IMR-90 (cell line): Measurements from ENCODE around the gene INSR. TPM values are rescaled to one million over a fixed set of nuclear protein-coding genes. Genes with fewer than 3 reads are reported as not detected.

ENCODE experiments used
- ATAC-seq: fragments of 200-7000 bp; cut with Tn5 transposase; 2 replicates; pipeline ENCODE4 v1.9.1; 2020; ENCODE audit warnings: low read depth, mild to moderate bottlenecking, moderate library complexity
- BruUV-seq: library from RNA; stranded (reverse); fragments of 400-500 nt; replicated peaks from 2 replicates; lab custom pipeline; 2021; lab: Mats Ljungman, UMichigan
- CTCF ChIA-PET: fragments of 300-600 bp; formaldehyde crosslinking; extraction: SDS; loops from one replicate; lab custom pipeline; 2021; ENCODE audit warnings: antibody characterized with exemption; lab: Yijun Ruan, JAX
- POLR2A ChIA-PET: fragments of 300-600 bp; sonication (Branson Sonifier 250); formaldehyde crosslinking; loops from one replicate; lab custom pipeline; 2022; ENCODE audit warnings: antibody characterized with exemption; ENCODE audit not compliant: unreplicated experiment; lab: Charles Lee
- DNase-seq: peaks from one replicate; pipeline ENCODE4 v3.0.0; 2013
- H2AFZ ChIP-seq: replicated peaks from 2 replicates; pipeline ENCODE3; 2013; ENCODE audit warnings: low read length, mild to moderate bottlenecking; ENCODE audit not compliant: poor library complexity
- H2AK5ac ChIP-seq: 2 replicates; pipeline ENCODE4 v1.6.1; 2013; ENCODE audit warnings: low read depth, low read length, inconsistent platforms
- H2AK9ac ChIP-seq: replicated peaks from 2 replicates; pipeline ENCODE3; 2013; ENCODE audit warnings: mild to moderate bottlenecking, low read depth, low read length, moderate library complexity; ENCODE audit not compliant: poor library complexity
- H2BK120ac ChIP-seq: 2 replicates; pipeline ENCODE4 v1.6.1; 2013; ENCODE audit warnings: low read depth, low read length, inconsistent platforms
- H2BK15ac ChIP-seq: 3 replicates; pipeline ENCODE4 v1.6.1; 2013; ENCODE audit warnings: low read depth, low read length, inconsistent platforms
- H2BK20ac ChIP-seq: 2 replicates; pipeline ENCODE4 v1.6.1; 2013; ENCODE audit warnings: low read depth, mild to moderate bottlenecking, inconsistent platforms, low read length, moderate library complexity
- H2BK5ac ChIP-seq: 2 replicates; pipeline ENCODE4 v1.6.1; 2013; ENCODE audit warnings: mild to moderate bottlenecking, low read depth, low read length, inconsistent platforms; ENCODE audit not compliant: poor library complexity, severe bottlenecking
- H3K14ac ChIP-seq: replicated peaks from 2 replicates; pipeline ENCODE4 v1.6.1; 2013; ENCODE audit warnings: low read depth, low read length, inconsistent platforms
- H3K18ac ChIP-seq: 2 replicates; pipeline ENCODE4 v1.6.1; 2013; ENCODE audit warnings: low read depth, low read length, control low read depth
- H3K23ac ChIP-seq: 2 replicates; pipeline ENCODE4 v1.6.1; 2013; ENCODE audit warnings: low read depth, low read length, inconsistent platforms
- H3K27ac ChIP-seq: 2 replicates; pipeline ENCODE4 v1.5.1; 2013; ENCODE audit warnings: mild to moderate bottlenecking, control low read depth, low read length; ENCODE audit not compliant: insufficient read depth
- H3K27me3 ChIP-seq: 2 replicates; pipeline ENCODE4 v1.6.1; 2013; ENCODE audit warnings: low read length; ENCODE audit not compliant: control insufficient read depth, insufficient read depth
- H3K36me3 ChIP-seq: 2 replicates; pipeline ENCODE4 v1.6.1; 2013; ENCODE audit warnings: low read length, mixed read lengths; ENCODE audit not compliant: control insufficient read depth, insufficient read depth
- H3K4ac ChIP-seq: 2 replicates; pipeline ENCODE4 v1.6.1; 2013; ENCODE audit warnings: low read depth, low read length, inconsistent platforms
- H3K4me1 ChIP-seq: 2 replicates; pipeline ENCODE4 v1.6.1; 2013; ENCODE audit warnings: low read length, mixed read lengths; ENCODE audit not compliant: control insufficient read depth, insufficient read depth
- H3K4me2 ChIP-seq: 2 replicates; pipeline ENCODE4 v1.6.1; 2013; ENCODE audit warnings: low read depth, mild to moderate bottlenecking, control low read depth, low read length, moderate library complexity
- H3K4me3 ChIP-seq: 2 replicates; pipeline ENCODE4 v1.5.1; 2013; ENCODE audit warnings: low read depth, mild to moderate bottlenecking, control low read depth, low read length, moderate library complexity; ENCODE audit not compliant: insufficient read depth
- H3K56ac ChIP-seq: 2 replicates; pipeline ENCODE4 v1.6.1; 2013; ENCODE audit warnings: low read length, inconsistent platforms; ENCODE audit not compliant: insufficient read depth; ENCODE audit errors: extremely low read depth
- H3K79me1 ChIP-seq, 2 experiments: 2 replicates each; pipeline ENCODE4 v1.6.1; 2013; ENCODE audit warnings: low read length in 2 of 2, inconsistent platforms in 1 of 2, low read depth in 1 of 2
- H3K9ac ChIP-seq: 2 replicates; pipeline ENCODE4 v1.6.1; 2013; ENCODE audit warnings: low read depth, low read length, control low read depth
- H3K9me1 ChIP-seq: 2 replicates; pipeline ENCODE4 v1.6.1; 2013; ENCODE audit warnings: low read length, inconsistent platforms; ENCODE audit not compliant: insufficient read depth
- H3K9me3 ChIP-seq: 2 replicates; pipeline ENCODE4 v1.6.1; 2013; ENCODE audit warnings: low read length; ENCODE audit not compliant: control insufficient read depth, insufficient read depth
- H4K20me1 ChIP-seq: 2 replicates; pipeline ENCODE4 v1.6.1; 2013; ENCODE audit warnings: low read length, inconsistent platforms; ENCODE audit not compliant: insufficient read depth
- H4K5ac ChIP-seq: 2 replicates; pipeline ENCODE4 v1.6.1; 2013; ENCODE audit warnings: mild to moderate bottlenecking, low read depth, low read length, control low read depth
- H4K8ac ChIP-seq, 2 experiments: 2 replicates each; pipeline ENCODE4 v1.6.1; 2013; ENCODE audit warnings: low read depth in 2 of 2, low read length in 2 of 2, control low read depth in 1 of 2, inconsistent platforms in 1 of 2
- H4K91ac ChIP-seq: 2 replicates; pipeline ENCODE4 v1.6.1; 2013; ENCODE audit warnings: low read depth, low read length, inconsistent platforms; ENCODE audit not compliant: insufficient read depth
- BHLHE40 ChIP-seq: fragments of 150-350 bp; IDR thresholded peaks from 2 replicates; pipeline ENCODE4 v1.6.1; 2016; ENCODE audit warnings: mild to moderate bottlenecking, low read depth, low read length
- CEBPB ChIP-seq: IDR thresholded peaks from 2 replicates; pipeline ENCODE4 v1.6.1; 2012; ENCODE audit warnings: low read depth, low read length, improper control_type of control experiment
- CHD1 ChIP-seq: IDR thresholded peaks from 2 replicates; pipeline ENCODE4 v1.6.1; 2012; ENCODE audit warnings: low read depth, low read length, improper control_type of control experiment
- ELK1 ChIP-seq: fragments of 150-350 bp; IDR thresholded peaks from 2 replicates; pipeline ENCODE4 v1.6.1; 2016; ENCODE audit warnings: low read depth, mild to moderate bottlenecking, low read length, moderate library complexity, borderline replicate concordance
- FOS ChIP-seq: fragments of 150-350 bp; IDR thresholded peaks from 2 replicates; pipeline ENCODE4 v1.6.1; 2016; ENCODE audit warnings: low read depth, low read length
- MAFK ChIP-seq: IDR thresholded peaks from 2 replicates; pipeline ENCODE4 v1.6.1; 2012; ENCODE audit warnings: low read depth, low read length, improper control_type of control experiment
- MAZ ChIP-seq: IDR thresholded peaks from 2 replicates; pipeline ENCODE4 v1.6.1; 2012; ENCODE audit warnings: low read depth, mild to moderate bottlenecking, low read length, improper control_type of control experiment, moderate library complexity, borderline replicate concordance
- MXI1 ChIP-seq: IDR thresholded peaks from 2 replicates; pipeline ENCODE4 v1.6.1; 2012; ENCODE audit warnings: low read depth, mild to moderate bottlenecking, low read length, moderate library complexity, borderline replicate concordance
- NFE2L2 ChIP-seq: fragments of 150-350 bp; IDR thresholded peaks from 2 replicates; pipeline ENCODE4 v1.6.1; 2016; ENCODE audit warnings: low read depth, mild to moderate bottlenecking, low read length
- POLR2A ChIP-seq: IDR thresholded peaks from 2 replicates; pipeline ENCODE4 v1.6.1; 2012; ENCODE audit warnings: mild to moderate bottlenecking, low read depth, low read length
- RAD21 ChIP-seq: IDR thresholded peaks from 2 replicates; pipeline ENCODE4 v1.6.1; 2012; ENCODE audit warnings: low read length, improper control_type of control experiment
- RCOR1 ChIP-seq: IDR thresholded peaks from 2 replicates; pipeline ENCODE4 v1.6.1; 2012; ENCODE audit warnings: mild to moderate bottlenecking, low read length, improper control_type of control experiment; ENCODE audit not compliant: insufficient replicate concordance
- RFX5 ChIP-seq: IDR thresholded peaks from 2 replicates; pipeline ENCODE4 v1.8.0; 2012; ENCODE audit warnings: low read depth, mild to moderate bottlenecking, low read length, moderate library complexity
- SMC3 ChIP-seq: fragments of 150-350 bp; IDR thresholded peaks from 2 replicates; pipeline ENCODE4 v1.6.1; 2016; ENCODE audit warnings: low read depth, mild to moderate bottlenecking, antibody characterized with exemption, low read length, moderate library complexity
- USF2 ChIP-seq: fragments of 150-350 bp; IDR thresholded peaks from 2 replicates; pipeline ENCODE4 v1.6.1; 2017; ENCODE audit warnings: mild to moderate bottlenecking, antibody characterized with exemption, low read length, low read depth
- WGBS, 2 experiments: methylation state at CpG; one replicate each; pipeline versions ENCODE4 v1.1.5 to v1.1.7; 2013; ENCODE audit warnings: missing lambda C conversion rate in 2 of 2; ENCODE audit not compliant: insufficient read length in 1 of 2; ENCODE audit errors: extremely low coverage in 2 of 2; 5-methylcytosine and 5-hydroxymethylcytosine counted together
- dilution Hi-C: fragments of 300-500 bp; cut with HindIII; formaldehyde crosslinking; loops from one replicate; pipeline ENCODE4 v1.14.3; 2018; ENCODE audit warnings: low sequenced_read_pairs; ENCODE audit not compliant: unreplicated experiment
- in situ Hi-C: fragments of 300-500 bp; cut with MboI; formaldehyde crosslinking; loops from 3 replicates; pipeline ENCODE4 v1.14.3; 2019; ENCODE audit warnings: low sequenced_read_pairs, inconsistent platforms, mixed read lengths
- intact Hi-C: fragments of 100-400 bp; cut with micrococcal nuclease; formaldehyde crosslinking; loops from 2 replicates; pipeline ENCODE4 v1.10.0; 2022
- polyA plus RNA-seq, 3 experiments: library from polyadenylated mRNA; depleted of rRNA; stranded (reverse); fragments of >200 nt; gene quantifications; 2 replicates each; pipeline ENCODE4 v1.2.3, GENCODE V29; 2012; ENCODE audit warnings: low replicate concordance in 1 of 3
- total RNA-seq: library from RNA; depleted of rRNA; stranded (reverse); fragments of >200 nt; gene quantifications from 2 replicates; pipeline ENCODE4 v1.2.3, GENCODE V29; 2012
- TF ChIP-seq, protein P1 (sequence below): conservative IDR thresholded peaks from 2 replicates; pipeline ENCODE4 v1.5.1; 2012; ENCODE audit warnings: mild to moderate bottlenecking, low read depth, low read length, improper control_type of control experiment

Gene INSR
- total and polyA plus RNA-seq, 2 of the 4 experiments (the other 2 are of a cell fraction) = 2.8 to 7.9 TPM

- no peaks in the 10 kb centered on the region for H3K4me1 ChIP-seq
- H2AFZ ChIP-seq = no peak overlapping the region
- POLR2A ChIA-PET = no interaction called here
- no peak overlapping the region for H4K5ac ChIP-seq
- H2BK15ac ChIP-seq = no peak overlapping the region
- no peak overlapping the region for H3K4ac ChIP-seq
- CTCF ChIA-PET = no interaction called here
- no peak overlapping the region for H3K4me2 ChIP-seq
- no peak overlapping the region for H3K4me3 ChIP-seq
- H2BK120ac ChIP-seq = no peak overlapping the region
- no peak overlapping the region for H3K9ac ChIP-seq
- H3K79me1 ChIP-seq = no peaks in the 10 kb centered on the region; a peak in 1 of 4 replicates
- H3K9me1 ChIP-seq = no peaks in the 10 kb centered on the region; the same call in 1 of the 2 replicates
- H4K20me1 ChIP-seq = no peaks in the 10 kb centered on the region
- no peak overlapping the region for H3K14ac ChIP-seq
- no peak overlapping the region for H3K27ac ChIP-seq
- H3K9me3 ChIP-seq = no peaks in the 10 kb centered on the region
- no peak overlapping the region for H3K56ac ChIP-seq
- 94% methylated on average over 5 of the region's 9 CpGs; no CpG with 5 or more reads in 1 of the 2 experiments for whole genome bisulfite sequencing, 2 experiments
- no peak overlapping the region for H4K91ac ChIP-seq
- H3K36me3 ChIP-seq = no peaks in the 10 kb centered on the region
- intact Hi-C loops = no loop called here
- no peak for DNase-seq
- H3K27me3 ChIP-seq = 0 out of 2 replicates have a peak, but pooled peaks cover 3% of the 10 kb centered on the region
- no TSS peak for BruUV-seq
- no peak overlapping the region for H4K8ac ChIP-seq
- H3K23ac ChIP-seq = no peak overlapping the region
- dilution Hi-C loops = no loop called here
- H2AK5ac ChIP-seq = no peak overlapping the region
- H2BK5ac ChIP-seq = no peak overlapping the region
- ATAC-seq = no peak
- in situ Hi-C loops = no loop called here
- H2BK20ac ChIP-seq = no peak overlapping the region
- no peak overlapping the region for H3K18ac ChIP-seq
- no peak overlapping the region for H2AK9ac ChIP-seq
- TF ChIP-seq SMC3 (no peak), ELK1 (no peak), POLR2A (no peak), MXI1 (no peak), NFE2L2 (no peak), MAZ (no peak), CEBPB (no peak), MAFK (no peak), RFX5 (no peak), USF2 (no peak), CHD1 (no peak), RCOR1 (no peak), BHLHE40 (no peak), RAD21 (no peak), FOS (no peak)
- TF ChIP-seq, protein P1, sequence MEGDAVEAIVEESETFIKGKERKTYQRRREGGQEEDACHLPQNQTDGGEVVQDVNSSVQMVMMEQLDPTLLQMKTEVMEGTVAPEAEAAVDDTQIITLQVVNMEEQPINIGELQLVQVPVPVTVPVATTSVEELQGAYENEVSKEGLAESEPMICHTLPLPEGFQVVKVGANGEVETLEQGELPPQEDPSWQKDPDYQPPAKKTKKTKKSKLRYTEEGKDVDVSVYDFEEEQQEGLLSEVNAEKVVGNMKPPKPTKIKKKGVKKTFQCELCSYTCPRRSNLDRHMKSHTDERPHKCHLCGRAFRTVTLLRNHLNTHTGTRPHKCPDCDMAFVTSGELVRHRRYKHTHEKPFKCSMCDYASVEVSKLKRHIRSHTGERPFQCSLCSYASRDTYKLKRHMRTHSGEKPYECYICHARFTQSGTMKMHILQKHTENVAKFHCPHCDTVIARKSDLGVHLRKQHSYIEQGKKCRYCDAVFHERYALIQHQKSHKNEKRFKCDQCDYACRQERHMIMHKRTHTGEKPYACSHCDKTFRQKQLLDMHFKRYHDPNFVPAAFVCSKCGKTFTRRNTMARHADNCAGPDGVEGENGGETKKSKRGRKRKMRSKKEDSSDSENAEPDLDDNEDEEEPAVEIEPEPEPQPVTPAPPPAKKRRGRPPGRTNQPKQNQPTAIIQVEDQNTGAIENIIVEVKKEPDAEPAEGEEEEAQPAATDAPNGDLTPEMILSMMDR = no peak
Observed at GRCh38 chr19:7194566-7194965, 99.6 kb downstream of the INSR start.
